H1 (cell line): ENCODE data around the gene SYNRG. TPM values are rescaled to one million over a fixed set of nuclear protein-coding genes. Genes with fewer than 3 reads are reported as not detected.

ENCODE experiments used
- CEBPB ChIP-seq: IDR thresholded peaks from 2 replicates; pipeline ENCODE4 v1.6.1; 2012; ENCODE audit warnings: low read depth, low read length
- CHD2 ChIP-seq: IDR thresholded peaks from 2 replicates; pipeline ENCODE4 v1.6.1; 2012; ENCODE audit warnings: low read length, improper control_type of control experiment
- CHD7 ChIP-seq: fragments of 300-600 bp; sonication (generic); IDR thresholded peaks from 2 replicates; pipeline ENCODE4 v1.7.1; 2012; ENCODE audit warnings: low read length, moderate library complexity, mild to moderate bottlenecking, inconsistent platforms; ENCODE audit not compliant: insufficient replicate concordance
- SP2 ChIP-seq: IDR thresholded peaks from 2 replicates; pipeline ENCODE4 v1.6.1; 2012; ENCODE audit warnings: mild to moderate bottlenecking, low read length, inconsistent platforms
- TEAD4 ChIP-seq: IDR thresholded peaks from 2 replicates; pipeline ENCODE4 v1.6.1; 2012; ENCODE audit warnings: low read depth, low read length, inconsistent platforms, mixed read lengths
- polyA plus RNA-seq, 7 experiments: library from polyadenylated mRNA; depleted of rRNA in 3 of 7; stranded (reverse) in 5 of 7; unstranded in 2 of 7; fragments of >200 nt in 5 of 7; fragments of 200-250 nt in 2 of 7; gene quantifications; 1 replicate in 5 of 7; 2 replicates in 1 of 7; 4 replicates in 1 of 7; pipeline versions ENCODE4 v1.2.1 to v1.2.3, GENCODE V29; 2011 to 2013; ENCODE audit warnings: missing spikeins in 2 of 7, mixed read lengths in 2 of 7
- total RNA-seq: library from RNA; stranded (reverse); fragmentation: NEBNext Ultra II Directional; extraction: Animal tissue kit (Norgen Biotek cat#: 25700); gene quantifications from 2 replicates; pipeline ENCODE4 v1.2.1, GENCODE V29; 2021

The SYNRG gene
- total and polyA plus RNA-seq, 2 of the 8 experiments (the other 6 are each of a cell fraction or from before 2014, with no cell fraction given): 7.7 to 31.7 TPM

GRCh38 chr17:37478187-37478586 is 131.0 kb downstream of the SYNRG start (continued):
- no peak for TF ChIP-seq CHD7
- no peak for TF ChIP-seq SP2
- no peak for TF ChIP-seq TEAD4
- no peak for TF ChIP-seq CHD2
- TF ChIP-seq CEBPB: peak; percentile 22; the same call in 1 of the 2 replicates
